ENCODE measurements around the gene MYLK. TPM values are rescaled to one million over a fixed set of nuclear protein-coding genes. Genes with fewer than 3 reads are reported as not detected.
"Not testable (repeated sequence)": the region's sequence is repeated elsewhere in the genome, so short reads cannot be mapped to it uniquely, and the experiment has no call there.

Gene MYLK
- total and polyA plus RNA-seq, 2 experiments from 2014 or later: 13.1 to 27.1 TPM

DNA sequence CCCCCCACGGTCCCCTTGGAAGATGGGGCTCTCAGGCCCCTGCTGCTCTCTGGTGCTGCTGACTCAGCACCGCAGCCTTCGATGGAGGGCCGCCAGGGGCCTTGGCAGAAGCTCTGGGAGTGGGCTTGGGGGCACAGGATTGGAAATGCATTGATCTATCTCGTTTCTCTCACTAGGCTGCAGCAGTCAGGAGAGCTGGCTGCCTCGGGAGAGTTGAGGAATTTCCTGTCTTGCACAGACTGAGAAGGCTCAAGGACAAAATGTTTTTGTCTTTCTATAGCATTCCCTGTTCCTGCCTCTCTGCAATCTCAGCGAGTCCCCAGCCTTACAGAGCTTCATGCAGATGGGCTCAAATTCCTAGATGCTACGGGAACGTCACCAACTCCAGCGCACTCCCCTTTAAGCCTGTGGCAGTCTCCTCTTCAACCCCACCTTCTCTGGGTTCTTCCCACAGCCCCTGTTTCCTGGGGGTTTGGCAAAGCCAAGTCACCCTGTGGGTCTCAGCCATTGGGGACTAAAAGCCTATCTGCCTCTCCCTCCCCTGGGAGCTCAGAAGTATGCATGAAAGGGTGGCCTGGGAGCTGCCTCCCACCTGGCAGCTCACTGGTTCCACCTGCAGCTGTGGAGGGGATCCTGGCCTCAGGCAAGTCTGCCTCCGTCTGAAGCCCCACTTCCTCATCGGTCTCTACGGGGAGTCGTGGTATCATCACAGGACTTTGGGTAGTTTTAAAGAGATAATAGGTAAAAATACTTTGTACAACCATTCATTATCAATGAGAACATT, 171.9 kb downstream of the MYLK start:
- 73% methylated on average over 14 of the region's 14 CpGs for WGBS (ENCODE audit: low lambda C conversion rate, missing lambda C conversion rate)
- Histone ChIP-seq H3K9me3 (ENCODE audit: low read depth) (no peaks in the 10 kb centered on the region), H3K9me2 (replicated peaks; ENCODE audit: insufficient read depth) (no peaks in the 10 kb centered on the region), H3K36me3 (replicated peaks; ENCODE audit: insufficient read depth, low read depth) (no peaks in the 10 kb centered on the region), H3K4me2 (no peak overlapping the region), H3K27ac (no peak overlapping the region), H3K4me3 (no peak overlapping the region), H4K20me1 (ENCODE audit: insufficient read depth, poor library complexity, severe bottlenecking) (no peaks in the 10 kb centered on the region), H2AFZ (no peak overlapping the region), H3K79me2 (no peaks in the 10 kb centered on the region), H3K4me1 (ENCODE audit: insufficient read depth) (no peaks in the 10 kb centered on the region), H3K27me3 (no peaks in the 10 kb centered on the region)
- TF ChIP-seq, protein P1, sequence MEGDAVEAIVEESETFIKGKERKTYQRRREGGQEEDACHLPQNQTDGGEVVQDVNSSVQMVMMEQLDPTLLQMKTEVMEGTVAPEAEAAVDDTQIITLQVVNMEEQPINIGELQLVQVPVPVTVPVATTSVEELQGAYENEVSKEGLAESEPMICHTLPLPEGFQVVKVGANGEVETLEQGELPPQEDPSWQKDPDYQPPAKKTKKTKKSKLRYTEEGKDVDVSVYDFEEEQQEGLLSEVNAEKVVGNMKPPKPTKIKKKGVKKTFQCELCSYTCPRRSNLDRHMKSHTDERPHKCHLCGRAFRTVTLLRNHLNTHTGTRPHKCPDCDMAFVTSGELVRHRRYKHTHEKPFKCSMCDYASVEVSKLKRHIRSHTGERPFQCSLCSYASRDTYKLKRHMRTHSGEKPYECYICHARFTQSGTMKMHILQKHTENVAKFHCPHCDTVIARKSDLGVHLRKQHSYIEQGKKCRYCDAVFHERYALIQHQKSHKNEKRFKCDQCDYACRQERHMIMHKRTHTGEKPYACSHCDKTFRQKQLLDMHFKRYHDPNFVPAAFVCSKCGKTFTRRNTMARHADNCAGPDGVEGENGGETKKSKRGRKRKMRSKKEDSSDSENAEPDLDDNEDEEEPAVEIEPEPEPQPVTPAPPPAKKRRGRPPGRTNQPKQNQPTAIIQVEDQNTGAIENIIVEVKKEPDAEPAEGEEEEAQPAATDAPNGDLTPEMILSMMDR (IDR thresholded peaks at IDR 0.05; ENCODE audit: poor library complexity): no peak
- no peak for TF ChIP-seq EZH2 (IDR thresholded peaks at IDR 0.05; ENCODE audit: borderline replicate concordance)
- TF ChIP-seq EZH2phosphoT487 (IDR thresholded peaks at IDR 0.05; ENCODE audit: low read depth, severe bottlenecking, unreplicated experiment): no peak
- no peak for DNase-seq (ENCODE audit: low spot score)

DNA sequence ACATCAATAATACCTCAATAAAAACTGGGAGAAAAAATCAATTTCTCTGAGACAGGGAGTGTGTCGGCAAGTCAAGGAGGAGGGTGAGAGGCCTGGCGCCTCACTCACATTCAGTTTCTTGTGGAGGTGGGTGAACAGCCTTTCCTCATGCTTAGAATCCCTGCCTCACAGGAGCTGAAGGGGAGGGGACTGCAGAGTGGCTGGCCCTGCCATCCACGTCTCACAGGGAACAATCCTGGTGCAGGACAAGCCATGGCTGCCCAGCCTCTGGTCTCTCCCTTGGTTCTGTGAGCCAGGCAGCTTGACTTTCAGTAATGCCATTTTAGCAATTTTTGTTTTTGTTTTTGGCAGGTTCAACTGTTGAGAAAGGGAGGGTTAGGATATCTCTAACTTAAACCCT, 172.8 kb downstream of the MYLK start:
- Histone ChIP-seq H2AFZ (no peak overlapping the region), H3K9me3 (ENCODE audit: low read depth) (no peaks in the 10 kb centered on the region), H3K4me3 (no peak overlapping the region), H3K79me2 (no peaks in the 10 kb centered on the region), H3K27me3 (no peaks in the 10 kb centered on the region), H4K20me1 (ENCODE audit: insufficient read depth, poor library complexity, severe bottlenecking) (no peaks in the 10 kb centered on the region), H3K36me3 (replicated peaks; ENCODE audit: insufficient read depth, low read depth) (no peaks in the 10 kb centered on the region), H3K27ac (no peak overlapping the region), H3K4me2 (no peak overlapping the region), H3K9me2 (replicated peaks; ENCODE audit: insufficient read depth) (no peaks in the 10 kb centered on the region), H3K4me1 (ENCODE audit: insufficient read depth) (no peaks in the 10 kb centered on the region)
- TF ChIP-seq EZH2phosphoT487 (IDR thresholded peaks at IDR 0.05; ENCODE audit: low read depth, severe bottlenecking, unreplicated experiment) (no peak), EZH2 (IDR thresholded peaks at IDR 0.05; ENCODE audit: borderline replicate concordance) (no peak)
- TF ChIP-seq, protein P1 (IDR thresholded peaks at IDR 0.05; ENCODE audit: poor library complexity): no peak
- DNase-seq (ENCODE audit: low spot score): no peak
- WGBS (ENCODE audit: low lambda C conversion rate, missing lambda C conversion rate): 93% methylated on average over 3 of the region's 3 CpGs

DNA sequence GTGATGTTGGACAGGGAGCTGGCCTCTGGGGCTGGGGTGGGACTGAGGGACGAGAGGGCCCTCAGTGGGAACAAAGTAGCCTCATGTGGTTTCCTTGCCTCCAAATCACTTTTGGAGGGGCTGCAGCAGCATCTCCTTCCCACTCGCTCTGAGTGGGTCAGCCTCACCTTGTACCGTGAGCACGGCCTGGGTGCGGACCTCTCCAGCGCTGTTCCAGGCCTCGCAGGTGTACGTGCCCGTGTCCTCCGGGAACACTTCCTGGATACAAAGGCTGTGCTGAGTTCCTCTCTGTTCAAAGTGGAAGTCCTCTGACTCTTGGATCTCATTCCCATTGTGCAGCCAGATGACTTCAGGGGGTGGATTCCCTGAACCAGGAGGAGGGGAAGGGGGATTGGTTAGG, 175.6 kb downstream of the MYLK start:
- Histone ChIP-seq H2AFZ (no peak overlapping the region), H3K79me2 (no peaks in the 10 kb centered on the region), H3K4me2 (no peak overlapping the region), H3K9me2 (replicated peaks; ENCODE audit: insufficient read depth) (no peaks in the 10 kb centered on the region), H4K20me1 (ENCODE audit: insufficient read depth, poor library complexity, severe bottlenecking) (no peaks in the 10 kb centered on the region), H3K9me3 (ENCODE audit: low read depth) (no peaks in the 10 kb centered on the region), H3K27me3 (no peaks in the 10 kb centered on the region), H3K27ac (no peak overlapping the region), H3K4me3 (no peak overlapping the region), H3K4me1 (ENCODE audit: insufficient read depth) (no peaks in the 10 kb centered on the region), H3K36me3 (replicated peaks; ENCODE audit: insufficient read depth, low read depth) (no peaks in the 10 kb centered on the region)
- DNase-seq (ENCODE audit: low spot score): no peak
- TF ChIP-seq EZH2phosphoT487 (IDR thresholded peaks at IDR 0.05; ENCODE audit: low read depth, severe bottlenecking, unreplicated experiment): no peak
- no peak for TF ChIP-seq EZH2 (IDR thresholded peaks at IDR 0.05; ENCODE audit: borderline replicate concordance)
- TF ChIP-seq, protein P1 (IDR thresholded peaks at IDR 0.05; ENCODE audit: poor library complexity): no peak
- WGBS (ENCODE audit: low lambda C conversion rate, missing lambda C conversion rate): 95% methylated on average over 10 of the region's 10 CpGs

DNA sequence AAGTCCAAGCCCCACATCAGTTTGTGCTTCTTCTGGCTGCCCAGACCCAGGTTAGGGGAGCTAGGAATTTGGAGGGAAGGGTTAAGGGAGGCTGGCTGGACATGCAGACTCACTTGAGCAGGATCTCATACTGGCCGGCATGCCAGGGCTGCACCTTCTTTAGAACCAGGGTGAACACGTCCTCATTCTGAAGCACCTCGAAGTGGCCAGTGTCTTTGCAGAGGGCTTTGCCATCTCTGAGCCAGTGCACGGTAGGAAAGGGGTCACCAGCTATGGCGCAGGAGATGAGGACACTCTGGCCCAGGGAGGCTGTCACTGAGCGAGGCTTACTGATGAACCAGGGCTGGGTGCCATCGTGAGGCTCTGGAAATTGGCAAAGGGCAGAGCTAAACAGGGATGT, 176.5 kb downstream of the MYLK start:
- not testable (repeated sequence) for H3K36me3 ChIP-seq (replicated peaks; ENCODE audit: insufficient read depth, low read depth); H3K79me2 ChIP-seq; H4K20me1 ChIP-seq (ENCODE audit: insufficient read depth, poor library complexity, severe bottlenecking); H3K4me1 ChIP-seq (ENCODE audit: insufficient read depth); DNase-seq (ENCODE audit: low spot score); H3K27me3 ChIP-seq; H2AFZ ChIP-seq; H3K9me3 ChIP-seq (ENCODE audit: low read depth); H3K4me3 ChIP-seq; H3K4me2 ChIP-seq; H3K9me2 ChIP-seq (replicated peaks; ENCODE audit: insufficient read depth); H3K27ac ChIP-seq
- WGBS (ENCODE audit: low lambda C conversion rate, missing lambda C conversion rate): 95% methylated on average over 7 of the region's 7 CpGs
